NCI-H345 treated with DMSO at 0.1 percent for 48 hours (cell line): ENCODE data around the gene SNRNP40.

Source experiments
- DNase-seq: peaks from one replicate; lab custom pipeline; 2025; ENCODE audit not compliant: unreplicated experiment; lab: John Stamatoyannopoulos, UW

Gene SNRNP40

GRCh38 chr1:31296486-31297276, at the start of gene SNRNP40, which contains the start of gene ZCCHC17:
TSS of gene SNRNP40 (minus strand) at chr1:31296788. CDS start at chr1:31296751, 37 bp downstream.
TSS of gene ZCCHC17 (plus strand) at chr1:31297032. CDS start at chr1:31310099, 13,067 bp downstream.
- peak; percentile 99 for DNase-seq

GRCh38 chr1:31345635-31346034, 49.0 kb upstream of the SNRNP40 start:
- no peak for DNase-seq

DNA sequence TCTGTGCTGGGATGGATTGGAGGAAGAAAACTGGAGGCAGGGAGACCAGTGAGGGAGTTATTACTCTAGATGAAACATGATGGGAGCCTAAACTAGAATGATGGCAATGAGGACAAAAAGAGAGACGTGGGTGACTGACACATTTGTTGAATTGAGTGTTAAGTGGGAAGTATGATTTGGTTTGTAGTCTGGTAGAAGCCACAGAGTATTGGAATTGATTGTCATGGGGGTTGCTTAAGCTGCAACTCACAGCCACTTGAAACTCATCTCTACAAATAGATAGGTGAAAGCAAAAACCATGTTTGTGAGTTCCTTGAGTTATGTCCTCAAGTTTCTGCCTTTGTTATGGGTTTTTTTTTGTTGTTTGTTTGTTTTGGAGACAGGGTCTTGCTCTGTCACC, 47.9 kb upstream of the SNRNP40 start:
- DNase-seq: no peak

- no peak for DNase-seq
These were observed 40.3 kb upstream of the SNRNP40 start for GRCh38 chr1:31336687-31337467.

- no peak for DNase-seq
These were observed 38.4 kb upstream of the SNRNP40 start for GRCh38 chr1:31335007-31335406.

GRCh38 chr1:31327381-31327780, 30.8 kb upstream of the SNRNP40 start:
- DNase-seq: no peak

DNA sequence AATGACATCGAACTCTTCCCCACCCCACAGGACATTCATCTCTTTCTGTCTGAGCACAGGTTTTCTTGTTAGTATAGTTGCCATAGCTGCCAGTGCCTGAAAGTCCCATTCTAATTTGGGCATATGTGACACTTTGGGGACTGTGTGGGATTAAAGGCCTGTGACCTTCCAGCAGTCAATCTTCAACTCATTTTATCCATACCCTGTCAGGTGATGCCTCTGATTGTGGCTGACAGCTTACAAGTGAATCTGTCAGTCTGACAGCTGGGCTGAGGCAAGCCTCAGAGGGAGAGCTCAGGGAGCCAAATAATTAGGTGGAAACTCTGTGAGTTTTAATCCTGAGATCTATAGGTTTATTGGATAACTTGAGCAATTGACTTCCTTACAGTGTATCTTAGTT, 29.9 kb upstream of the SNRNP40 start:
- no peak for DNase-seq

GRCh38 chr1:31324992-31325391, 28.4 kb upstream of the SNRNP40 start:
- DNase-seq: no peak

DNA sequence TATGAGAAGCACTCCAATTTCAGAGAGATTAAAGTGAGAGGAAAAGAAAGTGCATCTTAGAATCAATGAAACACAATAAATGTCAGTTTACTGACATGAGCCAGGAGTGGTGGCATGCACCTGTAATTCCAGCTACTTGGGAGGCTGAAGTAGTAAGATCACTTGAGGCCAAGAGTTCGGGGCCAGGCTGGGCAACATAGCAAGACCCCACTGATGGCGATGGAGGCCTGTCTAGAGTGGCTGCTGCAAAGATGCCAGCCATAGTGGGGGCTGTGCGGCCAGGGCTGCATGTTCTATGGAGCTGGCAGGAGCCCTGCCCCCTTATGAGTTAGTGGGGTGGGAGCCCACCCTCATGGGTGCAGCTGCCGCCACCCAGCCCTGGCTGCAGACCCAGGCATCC, 27.5 kb upstream of the SNRNP40 start:
- no peak for DNase-seq

GRCh38 chr1:31318146-31318545, 21.6 kb upstream of the SNRNP40 start:
- no peak for DNase-seq

- DNase-seq: no peak
These were observed 19.3 kb upstream of the SNRNP40 start for GRCh38 chr1:31315902-31316301.

GRCh38 chr1:31310198-31310597, 13.6 kb upstream of the SNRNP40 start:
- DNase-seq: no peak

GRCh38 chr1:31308036-31308435, 11.4 kb upstream of the SNRNP40 start:
- DNase-seq: no peak

- no peak for DNase-seq
These were observed 9.7 kb upstream of the SNRNP40 start for GRCh38 chr1:31306278-31306677.

DNA sequence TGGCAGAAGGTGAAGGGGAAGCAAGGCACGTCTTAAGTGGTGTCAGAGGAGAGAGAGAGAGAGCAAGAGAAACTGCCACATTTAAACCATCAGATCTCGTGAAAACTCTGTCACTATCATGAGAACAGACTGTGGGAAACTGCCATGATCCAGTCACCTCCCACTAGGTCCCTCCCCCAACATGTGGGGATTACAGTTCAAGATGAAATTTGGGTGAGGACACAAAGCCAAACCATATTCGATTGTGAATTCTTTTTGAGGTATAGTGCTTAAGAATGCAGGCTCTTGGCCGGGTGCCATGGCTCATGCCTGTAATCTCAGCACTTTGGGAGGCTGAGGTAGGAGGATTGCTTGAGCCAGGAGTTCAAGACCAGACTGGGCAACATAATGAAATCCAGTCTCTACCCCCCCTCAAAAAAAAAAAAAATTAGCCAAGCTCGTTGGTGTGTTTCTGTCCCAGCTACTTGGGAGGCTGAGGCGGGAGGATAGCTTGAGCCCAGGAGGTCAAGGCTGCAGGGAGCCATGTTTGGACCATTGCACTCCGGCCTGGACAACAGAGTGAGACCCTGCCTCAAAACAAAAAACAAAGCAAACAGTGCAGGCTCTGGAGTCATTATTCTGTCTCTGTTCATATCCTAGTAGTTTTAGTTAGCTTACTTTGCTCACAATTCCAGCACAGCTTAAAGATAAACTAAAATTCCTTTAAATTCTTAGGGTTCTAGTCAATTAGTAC, 6.3 kb upstream of the SNRNP40 start:
- DNase-seq: no peak

- no peak for DNase-seq
These were observed 3.6 kb upstream of the SNRNP40 start for GRCh38 chr1:31300193-31300592.

GRCh38 chr1:31299365-31299764, 2.8 kb upstream of the SNRNP40 start:
- no peak for DNase-seq

DNA sequence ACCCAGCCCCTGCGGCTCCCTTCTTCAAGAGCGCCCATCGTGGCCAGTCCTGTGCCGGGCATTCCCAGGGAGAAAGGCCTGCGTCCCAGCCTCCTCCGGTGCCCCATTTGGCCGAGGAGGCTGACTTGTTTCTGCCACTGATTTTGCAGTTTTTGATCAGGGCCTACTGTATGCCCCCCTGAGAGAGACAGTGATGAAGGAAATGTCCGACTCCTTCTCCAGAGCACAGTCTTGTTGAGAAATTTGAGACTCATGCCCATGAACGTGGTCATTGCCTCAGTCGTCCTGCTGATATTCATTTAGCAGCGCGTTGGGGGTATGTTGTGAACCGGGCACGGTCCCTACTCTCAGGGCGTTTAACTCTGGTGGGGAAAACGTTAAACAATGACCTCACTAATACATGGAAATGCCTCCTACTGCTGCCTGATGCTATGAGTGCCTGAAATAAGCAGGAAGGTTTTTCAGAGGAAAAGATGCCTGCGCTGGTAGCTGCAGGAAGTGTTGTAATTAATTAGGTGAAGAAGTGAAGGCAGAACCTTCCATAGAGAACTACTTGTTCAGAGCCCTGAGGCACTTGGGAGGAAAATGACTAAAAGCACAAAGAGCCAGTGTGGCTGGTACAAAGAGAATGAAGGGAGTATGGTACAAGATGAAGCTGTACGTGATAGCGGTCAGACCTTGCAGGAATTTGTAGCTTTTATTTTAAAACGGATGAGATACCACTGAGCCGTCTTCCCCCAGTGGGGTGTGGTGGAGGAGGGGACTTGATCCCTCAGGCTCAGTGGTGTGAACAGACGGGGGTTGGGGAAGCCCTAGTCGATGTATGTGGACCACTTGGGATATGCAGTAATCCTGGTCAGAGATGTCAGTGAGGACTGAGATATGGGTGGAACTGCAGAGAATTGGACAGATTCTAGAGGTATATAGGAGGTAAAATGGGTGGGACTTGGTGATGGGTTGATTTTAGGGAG, 974 bp upstream of the SNRNP40 start:
- DNase-seq: no peak

GRCh38 chr1:31295874-31296485, 608 bp downstream of the SNRNP40 start:
- DNase-seq: no peak

DNA sequence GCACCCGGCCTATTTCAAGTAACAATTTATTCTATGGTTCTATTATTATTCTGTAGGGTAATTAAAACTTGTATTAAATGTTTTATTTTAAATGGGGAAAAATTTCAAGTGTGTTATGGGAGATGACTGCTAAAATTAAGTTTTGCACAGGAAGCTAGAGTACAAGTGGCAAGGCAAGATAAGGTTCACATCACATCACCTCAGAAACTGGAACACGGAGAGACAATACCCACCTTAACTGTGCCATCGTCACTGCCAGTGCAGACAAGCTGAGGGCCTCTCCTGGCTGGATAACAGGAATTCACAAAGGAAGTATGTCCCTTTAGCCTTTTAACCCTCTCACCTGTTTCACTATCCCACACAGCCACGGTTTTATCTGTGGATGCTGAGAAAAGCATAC, 7.6 kb downstream of the SNRNP40 start:
- no peak for DNase-seq
